ENCODE results near the gene DARS2.

DARS2 gene

GRCh38 chr1:173887627-173888026, 63.2 kb downstream of the DARS2 start:
- no peak for DNase-seq (ENCODE audit: low spot score)

GRCh38 chr1:173888749-173889148, 64.3 kb downstream of the DARS2 start:
- no peak for DNase-seq (ENCODE audit: low spot score)

- no peak for DNase-seq (ENCODE audit: low spot score)
Observed at GRCh38 chr1:173889885-173890284, 65.4 kb downstream of the DARS2 start.

GRCh38 chr1:173893611-173894010, 69.1 kb downstream of the DARS2 start:
- no peak for DNase-seq (ENCODE audit: low spot score)

GRCh38 chr1:173894189-173894588, 69.7 kb downstream of the DARS2 start:
- no peak for DNase-seq (ENCODE audit: low spot score)

- DNase-seq (ENCODE audit: low spot score): no peak
Observed at GRCh38 chr1:173900427-173900826, 76.0 kb downstream of the DARS2 start.

GRCh38 chr1:173900992-173901391, 76.5 kb downstream of the DARS2 start:
- DNase-seq (ENCODE audit: low spot score): no peak

- DNase-seq (ENCODE audit: low spot score): no peak
Observed at GRCh38 chr1:173903827-173904531, 79.5 kb downstream of the DARS2 start.

Data from CD4-positive, alpha-beta T cell treated with Interleukin-15 for 4 hours (primary cell).